ENCODE results near the gene ZBTB32. TPM values are rescaled to one million over a fixed set of nuclear protein-coding genes. Genes with fewer than 3 reads are reported as not detected.

Gene ZBTB32
- total and polyA plus RNA-seq, 9 donors, result 0.41 TPM; not detected in 8

GRCh38 chr19:35714601-35715354 lies 10.4 kb downstream of the ZBTB32 start:
- 72 to 79% (median 73%) methylated on average over 12 to 14 of the region's 14 CpGs for whole genome bisulfite sequencing, 3 donors
- peak in 1 of 5 donors; percentile 24 for DNase-seq
- Histone ChIP-seq H3K27me3 (no peaks in the 10 kb centered on the region), H3K4me1 (ENCODE audit: insufficient read depth) (peaks cover 10% of the 10 kb centered on the region), H3K27ac (no peak overlapping the region), H3K9me3 (no peaks in the 10 kb centered on the region), H3K4me3 (no peak overlapping the region), H3K36me3 (no peaks in the 10 kb centered on the region)
- intact Hi-C loops (cut with DNase I), result loop anchor here in 3 of 4 donors (2.0 to 10.0 kb wide), 3 partner anchors 18 to 167 kb away; partner anchors contain the start of genes TMEM147 (in 2 of the 3) and PRODH2 (in 1 of the 3)
- TF ChIP-seq CTCF (IDR thresholded peaks at IDR 0.05) (no peak), EP300 (IDR thresholded peaks at IDR 0.05) (no peak), POLR2A (IDR thresholded peaks at IDR 0.05) (no peak)

DNA sequence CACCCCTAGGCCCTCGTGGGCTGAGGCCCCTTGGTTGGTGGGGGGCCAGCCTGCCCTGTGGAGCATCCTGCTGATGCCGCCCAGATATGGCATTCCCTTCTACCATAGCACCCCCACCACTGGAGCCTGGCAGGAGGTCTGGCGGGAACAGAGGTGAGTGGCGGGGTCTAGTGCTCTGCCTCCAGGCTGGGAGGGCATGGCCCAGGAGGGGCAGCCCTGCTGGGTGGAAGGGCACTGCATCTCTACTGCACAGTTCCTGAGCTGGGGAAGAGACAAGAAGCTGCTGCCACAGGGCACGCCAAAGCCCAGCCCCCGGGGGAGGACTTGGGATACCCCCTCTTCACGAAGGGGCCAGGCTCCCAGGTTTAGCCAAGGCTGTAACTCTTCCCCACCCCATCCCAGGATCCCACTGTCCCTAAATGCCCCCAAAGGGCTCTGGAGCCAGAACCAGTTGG lies 11.0 kb downstream of the ZBTB32 start:
- no peak overlapping the region for H3K27ac ChIP-seq
- WGBS, 3 donors, result 64 to 72% (median 71%) methylated on average over 7 of the region's 7 CpGs
- DNase-seq, result peak in 2 of 5 donors; percentile 24 to 40

DNA sequence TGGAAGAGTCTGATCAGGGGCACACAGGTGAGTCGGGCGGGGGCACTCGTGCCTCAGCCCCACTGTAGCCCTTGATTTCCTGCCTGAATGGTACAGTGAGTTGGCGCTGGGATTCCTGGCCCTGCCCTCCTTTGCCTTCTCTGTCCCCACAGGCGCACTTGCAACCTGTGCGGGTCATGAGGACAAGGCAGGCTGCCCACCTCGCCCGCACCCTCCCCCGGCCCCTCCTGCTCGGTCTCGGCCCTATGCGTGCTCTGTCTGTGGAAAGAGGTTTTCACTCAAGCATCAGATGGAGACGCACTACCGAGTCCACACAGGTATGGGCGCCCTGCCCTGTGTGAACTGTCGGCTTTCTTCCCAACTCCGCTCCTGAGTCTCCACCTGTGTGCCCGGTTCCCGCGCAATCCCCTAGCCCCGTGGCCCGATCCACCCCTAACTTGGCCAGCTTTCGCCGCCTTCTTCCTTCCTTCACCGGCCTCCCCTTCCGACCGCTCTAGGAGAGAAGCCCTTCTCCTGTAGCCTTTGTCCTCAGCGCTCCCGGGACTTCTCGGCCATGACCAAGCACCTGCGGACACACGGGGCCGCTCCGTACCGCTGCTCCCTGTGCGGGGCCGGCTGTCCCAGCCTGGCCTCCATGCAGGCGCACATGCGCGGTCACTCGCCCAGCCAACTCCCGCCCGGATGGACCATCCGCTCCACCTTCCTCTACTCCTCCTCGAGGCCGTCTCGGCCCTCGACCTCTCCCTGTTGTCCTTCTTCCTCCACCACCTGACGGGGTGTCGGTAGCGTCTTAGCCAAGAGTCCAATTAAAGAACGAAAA lies 11.8 kb downstream of the ZBTB32 start:
- H3K4me3 ChIP-seq, result peak overlapping the region; percentile 84
- peak overlapping the region; percentile 85 to 96 for H3K27ac ChIP-seq
- DNase-seq, result peak; percentile 67 to 82 (median 72)
- H3K27me3 ChIP-seq, result no peaks in the 10 kb centered on the region
- no peaks in the 10 kb centered on the region for H3K9me3 ChIP-seq
- peaks cover 10% of the 10 kb centered on the region for H3K4me1 ChIP-seq (ENCODE audit: insufficient read depth)
- no peaks in the 10 kb centered on the region for H3K36me3 ChIP-seq
- 2 to 3% (median 3%) methylated on average over 52 of the region's 52 CpGs for WGBS, 3 donors
- no peak for TF ChIP-seq CTCF (IDR thresholded peaks at IDR 0.05)
- no peak for TF ChIP-seq EP300 (IDR thresholded peaks at IDR 0.05)
- TF ChIP-seq POLR2A (IDR thresholded peaks at IDR 0.05), result no peak
- intact Hi-C loops (cut with DNase I), result loop anchor here (2.0 to 10.0 kb wide), 5 partner anchors 19 to 169 kb away; partner anchors contain the start of genes TMEM147 (in 2 of the 4), HSPB6 (in 1 of the 4) and PRODH2 (in 1 of the 4)

More for the DNA sequence above, 11.0 kb downstream of the ZBTB32 start:
- peaks cover 10% of the 10 kb centered on the region for H3K4me1 ChIP-seq (ENCODE audit: insufficient read depth)
- no peak for TF ChIP-seq POLR2A (IDR thresholded peaks at IDR 0.05)
- TF ChIP-seq CTCF (IDR thresholded peaks at IDR 0.05), result no peak
- TF ChIP-seq EP300 (IDR thresholded peaks at IDR 0.05), result no peak
- H3K36me3 ChIP-seq, result no peaks in the 10 kb centered on the region
- no peaks in the 10 kb centered on the region for H3K27me3 ChIP-seq
- intact Hi-C loops (cut with DNase I), result loop anchor here in 3 of 4 donors (2.0 to 10.0 kb wide), 3 partner anchors 19 to 168 kb away; partner anchors contain the start of genes TMEM147 (in 2 of the 3) and PRODH2 (in 1 of the 3)
- no peaks in the 10 kb centered on the region for H3K9me3 ChIP-seq
- no peak overlapping the region for H3K4me3 ChIP-seq

Data from ovary (tissue), 9 donors.